H1 (cell line): ENCODE results near the gene INSYN1. TPM values are rescaled to one million over a fixed set of nuclear protein-coding genes. Genes with fewer than 3 reads are reported as not detected.
"Not testable (repeated sequence)": the region's sequence is repeated elsewhere in the genome, so short reads cannot be mapped to it uniquely, and the experiment has no call there.

ENCODE experiments used
- CTCF ChIA-PET: fragments of 300-600 bp; sonication (Branson Sonifier 250); formaldehyde crosslinking; loops from one replicate; lab custom pipeline; 2021; ENCODE audit not compliant: partially characterized antibody; lab: Charles Lee
- POLR2A ChIA-PET: fragments of 300-600 bp; sonication (Branson Sonifier 250); formaldehyde crosslinking; loops from one replicate; lab custom pipeline; 2021; ENCODE audit warnings: inconsistent platforms; ENCODE audit not compliant: partially characterized antibody; lab: Charles Lee
- DNase-seq, 2 experiments: peaks; one replicate each; pipeline versions ENCODE4 v3.0.0 to v3.0.0-alpha.2; 2010 to 2022; ENCODE audit warnings: low spot score in 2 of 2, low read depth in 1 of 2, mixed read lengths in 1 of 2
- FAIRE-seq: peaks from 2 replicates; lab custom pipeline; 2011; peaks lifted over from hg19 to GRCh38; lab: Jason Lieb, UNC
- H2AFZ ChIP-seq: 2 replicates; pipeline ENCODE4 v1.8.1; 2012; ENCODE audit warnings: low read length, inconsistent platforms
- H2AK5ac ChIP-seq: 2 replicates; pipeline ENCODE4 v1.6.1; 2013; ENCODE audit warnings: low read depth, low read length
- H2BK120ac ChIP-seq: replicated peaks from 2 replicates; pipeline ENCODE3; 2013; ENCODE audit warnings: low read depth, low read length, inconsistent platforms
- H2BK12ac ChIP-seq: 2 replicates; pipeline ENCODE4 v1.6.1; 2013; ENCODE audit warnings: low read depth, low read length
- H2BK15ac ChIP-seq: 2 replicates; pipeline ENCODE4 v1.6.1; 2013; ENCODE audit warnings: low read length
- H2BK20ac ChIP-seq: 2 replicates; pipeline ENCODE4 v1.6.1; 2013; ENCODE audit warnings: low read length
- H2BK5ac ChIP-seq: 2 replicates; pipeline ENCODE4 v1.6.1; 2013; ENCODE audit warnings: low read depth, low read length
- H3K14ac ChIP-seq: 2 replicates; pipeline ENCODE4 v1.6.1; 2013; ENCODE audit warnings: inconsistent platforms; ENCODE audit not compliant: insufficient read length
- H3K18ac ChIP-seq: 2 replicates; pipeline ENCODE4 v1.6.1; 2013; ENCODE audit warnings: low read length; ENCODE audit errors: extremely low read depth
- H3K23ac ChIP-seq: 2 replicates; pipeline ENCODE4 v1.6.1; 2013; ENCODE audit warnings: inconsistent platforms; ENCODE audit not compliant: insufficient read length
- H3K23me2 ChIP-seq: 2 replicates; pipeline ENCODE4 v1.6.1; 2013; ENCODE audit warnings: low read depth, low read length
- H3K27ac ChIP-seq: 2 replicates; pipeline ENCODE4 v1.6.1; 2011; ENCODE audit warnings: low read depth, low read length, inconsistent platforms
- H3K27me3 ChIP-seq, 4 experiments: replicated peaks in 1 of 4; 1 replicate in 1 of 4; 2 replicates in 3 of 4; pipeline versions ENCODE4 v1.6.1 to v1.8.1; 2011 to 2013; ENCODE audit warnings: low read length in 3 of 4, mild to moderate bottlenecking in 3 of 4, inconsistent platforms in 2 of 4, mixed read lengths in 2 of 4, moderate library complexity in 1 of 4; ENCODE audit not compliant: control insufficient read depth in 3 of 4, insufficient read depth in 3 of 4; ENCODE audit errors: extremely low read depth in 1 of 4
- H3K36me3 ChIP-seq, 4 experiments: 2 replicates each; pipeline versions ENCODE4 v1.6.1 to v1.8.1; 2011 to 2013; ENCODE audit warnings: mild to moderate bottlenecking in 4 of 4, low read length in 3 of 4, moderate library complexity in 2 of 4, control low read depth in 1 of 4, inconsistent platforms in 1 of 4; ENCODE audit not compliant: insufficient read depth in 4 of 4, control insufficient read depth in 2 of 4
- H3K4ac ChIP-seq: replicated peaks from 2 replicates; pipeline ENCODE3; 2013; ENCODE audit warnings: low read length, low read depth, mixed read lengths, inconsistent platforms; ENCODE audit not compliant: insufficient read length
- H3K4me1 ChIP-seq, 4 experiments: replicated peaks in 1 of 4; 1 replicate in 1 of 4; 2 replicates in 3 of 4; pipeline versions ENCODE4 v1.6.1 to v1.8.1; 2011 to 2013; ENCODE audit warnings: low read length in 3 of 4, inconsistent platforms in 2 of 4, mixed read lengths in 1 of 4; ENCODE audit not compliant: insufficient read depth in 4 of 4, control insufficient read depth in 3 of 4
- H3K4me2 ChIP-seq, 2 experiments: 2 replicates each; pipeline versions ENCODE4 v1.6.1 to v1.8.1; 2011 to 2013; ENCODE audit warnings: low read depth in 2 of 2, low read length in 2 of 2, control low read depth in 1 of 2, inconsistent platforms in 1 of 2, mild to moderate bottlenecking in 1 of 2; ENCODE audit not compliant: insufficient read depth in 1 of 2
- H3K4me3 ChIP-seq, 4 experiments: fragments of 200-600, 300-600 bp in 1 of 4; sonication (generic), shearing (Covaris generic), sonication (Bioruptor Twin) in 1 of 4; 2 replicates each; pipeline versions ENCODE4 v1.5.1 to v1.8.1; 2011 to 2016; ENCODE audit warnings: low read length in 4 of 4, low read depth in 3 of 4, control low read depth in 2 of 4, inconsistent platforms in 2 of 4, mild to moderate bottlenecking in 2 of 4, mixed read lengths in 1 of 4, moderate library complexity in 1 of 4; ENCODE audit not compliant: insufficient read depth in 2 of 4; ENCODE audit errors: extremely low read depth in 1 of 4
- H3K56ac ChIP-seq: replicated peaks from 2 replicates; pipeline ENCODE3; 2013; ENCODE audit warnings: low read depth, mild to moderate bottlenecking, mixed read lengths, low read length, inconsistent platforms; ENCODE audit not compliant: insufficient read length
- H3K79me1 ChIP-seq: 2 replicates; pipeline ENCODE4 v1.6.1; 2013; ENCODE audit warnings: low read depth, low read length, control low read depth
- H3K79me2 ChIP-seq, 2 experiments: 2 replicates each; pipeline versions ENCODE4 v1.6.1 to v1.8.1; 2012 to 2013; ENCODE audit warnings: low read length in 2 of 2, mild to moderate bottlenecking in 2 of 2, inconsistent platforms in 1 of 2; ENCODE audit not compliant: insufficient read depth in 2 of 2, control insufficient read depth in 1 of 2
- H3K9ac ChIP-seq, 4 experiments: replicated peaks in 1 of 4; 1 replicate in 1 of 4; 2 replicates in 3 of 4; pipeline versions ENCODE4 v1.6.1 to v1.8.1; 2011 to 2013; ENCODE audit warnings: low read depth in 3 of 4, low read length in 3 of 4, control low read depth in 2 of 4, mild to moderate bottlenecking in 2 of 4, moderate library complexity in 2 of 4, inconsistent platforms in 1 of 4; ENCODE audit errors: extremely low read depth in 1 of 4
- H3K9me3 ChIP-seq, 2 experiments: 2 replicates each; pipeline versions ENCODE4 v1.6.1 to v1.8.1; 2012 to 2013; ENCODE audit warnings: mild to moderate bottlenecking in 2 of 2, moderate library complexity in 2 of 2, control low read depth in 1 of 2, inconsistent platforms in 1 of 2, low read depth in 1 of 2, low read length in 1 of 2, mixed read lengths in 1 of 2; ENCODE audit not compliant: insufficient read depth in 2 of 2
- H4K20me1 ChIP-seq, 2 experiments: replicated peaks in 1 of 2; 2 replicates each; pipeline versions ENCODE3 to v1.8.1; 2011 to 2013; ENCODE audit warnings: inconsistent platforms in 2 of 2, low read length in 2 of 2, mild to moderate bottlenecking in 1 of 2; ENCODE audit not compliant: insufficient read depth in 2 of 2, control insufficient read depth in 1 of 2
- H4K5ac ChIP-seq: 2 replicates; pipeline ENCODE4 v1.6.1; 2013; ENCODE audit warnings: low read length, low read depth, mixed read lengths, inconsistent platforms; ENCODE audit not compliant: insufficient read length
- H4K8ac ChIP-seq: 2 replicates; pipeline ENCODE4 v1.8.0; 2013; ENCODE audit warnings: mild to moderate bottlenecking, moderate library complexity, low read length, inconsistent platforms; ENCODE audit not compliant: insufficient read depth; ENCODE audit errors: extremely low read depth
- H4K91ac ChIP-seq: replicated peaks from 2 replicates; pipeline ENCODE3; 2013; ENCODE audit warnings: low read length, mixed read lengths, inconsistent platforms; ENCODE audit not compliant: insufficient read length
- CTCF ChIP-seq, 3 experiments: IDR thresholded peaks; 1 replicate in 2 of 3; 2 replicates in 1 of 3; pipeline versions ENCODE4 v1.5.1 to v1.6.1; 2011; ENCODE audit warnings: low read length in 3 of 3, mild to moderate bottlenecking in 3 of 3, inconsistent platforms in 2 of 3, low read depth in 1 of 3, moderate library complexity in 1 of 3; ENCODE audit not compliant: insufficient read depth in 1 of 3; ENCODE audit errors: control extremely low read depth in 1 of 3
- WGBS, 2 experiments: shearing (Covaris generic) in 1 of 2; methylation state at CpG; one replicate each; pipeline versions ENCODE4 v1.1.6 to v1.1.7; 2013 to 2015; ENCODE audit warnings: low lambda C conversion rate in 2 of 2, mixed read lengths in 2 of 2, inconsistent platforms in 1 of 2, low coverage in 1 of 2, missing lambda C conversion rate in 1 of 2; ENCODE audit not compliant: insufficient replicate concordance in 2 of 2, insufficient coverage in 1 of 2, insufficient read length in 1 of 2; ENCODE audit errors: extremely low coverage in 1 of 2, missing lambda C conversion rate in 1 of 2; 5-methylcytosine and 5-hydroxymethylcytosine counted together
- polyA plus RNA-seq, 7 experiments: library from polyadenylated mRNA; depleted of rRNA in 3 of 7; stranded (reverse) in 5 of 7; unstranded in 2 of 7; fragments of >200 nt in 5 of 7; fragments of 200-250 nt in 2 of 7; gene quantifications; 1 replicate in 5 of 7; 2 replicates in 1 of 7; 4 replicates in 1 of 7; pipeline versions ENCODE4 v1.2.1 to v1.2.3, GENCODE V29; 2011 to 2013; ENCODE audit warnings: missing spikeins in 2 of 7, mixed read lengths in 2 of 7
- total RNA-seq: library from RNA; stranded (reverse); fragmentation: NEBNext Ultra II Directional; extraction: Animal tissue kit (Norgen Biotek cat#: 25700); gene quantifications from 2 replicates; pipeline ENCODE4 v1.2.1, GENCODE V29; 2021

INSYN1 gene
- total and polyA plus RNA-seq, 2 of the 8 experiments (the other 6 are each of a cell fraction or from before 2014, with no cell fraction given) = 7.2 to 10.2 TPM

GRCh38 chr15:73703601-73704000 is 49.5 kb downstream of the INSYN1 start:
- H2BK20ac ChIP-seq, H3K27me3 ChIP-seq, H3K56ac ChIP-seq, H4K5ac ChIP-seq, H3K23ac ChIP-seq, H3K23me2 ChIP-seq, H2AFZ ChIP-seq, H3K4me1 ChIP-seq, H3K4ac ChIP-seq, FAIRE-seq, H4K91ac ChIP-seq, H3K4me2 ChIP-seq, H3K79me1 ChIP-seq, H3K27ac ChIP-seq, H4K8ac ChIP-seq, H2BK5ac ChIP-seq, H3K18ac ChIP-seq, DNase-seq, H3K14ac ChIP-seq, H2BK12ac ChIP-seq, H3K4me3 ChIP-seq, H2AK5ac ChIP-seq, H2BK15ac ChIP-seq, H3K9ac ChIP-seq, POLR2A ChIA-PET, H3K9me3 ChIP-seq, H2BK120ac ChIP-seq: not testable (repeated sequence)
- peaks cover 0 to 19% of the 10 kb centered on the region in 2 experiments; a peak in 1 of 4 replicates for H3K79me2 ChIP-seq
- H4K20me1 ChIP-seq = peaks cover 23 to 31% of the 10 kb centered on the region in 2 experiments
- 93% methylated on average over 18 of the region's 23 CpGs; no CpG with 5 or more reads in 1 of the 2 experiments for WGBS, 2 experiments
- peak in 2 of 3 experiments; percentile 25 to 36; a peak in 2 of 4 replicates for TF ChIP-seq CTCF (IDR thresholded peaks at IDR 0.05; ENCODE audit: control extremely low read depth in 1 of 3, insufficient read depth in 1 of 3, low read depth in 1 of 3, low read length in 3 of 3)
- CTCF ChIA-PET = interaction anchor here (0.8 to 18.5 kb wide), 19 partner anchors 7 to 346 kb away, joined by 3 to 496 read pairs (median 5); partner anchors contain the start of genes CD276, INSYN1 and NPTN
- H3K36me3 ChIP-seq = peaks cover 5 to 30% (median 28%) of the 10 kb centered on the region in 4 experiments
